PFSK-1 (cell line): ENCODE data around the gene GALNT9.

Source experiments
- POLR2AphosphoS5 ChIP-seq: IDR thresholded peaks from 2 replicates; pipeline ENCODE4 v1.6.1; 2012; ENCODE audit warnings: low read depth, mild to moderate bottlenecking, control low read depth, low read length, moderate library complexity
- REST ChIP-seq, 2 experiments: IDR thresholded peaks; 2 replicates each; pipeline versions ENCODE4 v1.6.1 to v1.8.0; 2011 to 2012; ENCODE audit warnings: low read depth in 2 of 2, low read length in 2 of 2, control low read depth in 1 of 2, inconsistent platforms in 1 of 2, mild to moderate bottlenecking in 1 of 2, moderate library complexity in 1 of 2; ENCODE audit not compliant: insufficient read depth in 1 of 2
- SIN3A ChIP-seq: IDR thresholded peaks from 2 replicates; pipeline ENCODE4 v1.6.1; 2012; ENCODE audit warnings: mild to moderate bottlenecking, low read length, moderate library complexity, borderline replicate concordance; ENCODE audit not compliant: insufficient read depth
- TAF1 ChIP-seq: IDR thresholded peaks from 2 replicates; pipeline ENCODE4 v1.6.1; 2012; ENCODE audit warnings: low read length, control low read depth, borderline replicate concordance; ENCODE audit not compliant: insufficient read depth

- TF ChIP-seq POLR2AphosphoS5: no peak
- TF ChIP-seq REST (IDR thresholded peaks at IDR 0.05; ENCODE audit: insufficient read depth in 1 of 2, low read depth in 2 of 2, low read length in 2 of 2): no peak
- TF ChIP-seq SIN3A: no peak
- no peak for TF ChIP-seq TAF1
Observed at GRCh38 chr12:132323171-132324010, 6.0 kb downstream of the GALNT9 start.
